HepG2 (cell line): Measurements from ENCODE around the gene FN1. TPM values are rescaled to one million over a fixed set of nuclear protein-coding genes. Genes with fewer than 3 reads are reported as not detected.
A peak's percentile ranks its signal among the peaks of the same experiment; 100 is the strongest.

ENCODE experiments used
- CEBPB ChIP-seq: IDR thresholded peaks from 2 replicates; pipeline ENCODE4 v1.6.1; 2011; ENCODE audit warnings: low read depth, low read length, improper control_type of control experiment, borderline replicate concordance
- CHCHD3 ChIP-seq: sonication (generic); formaldehyde crosslinking; IDR thresholded peaks from 2 replicates; pipeline ENCODE4 v1.8.0; 2022; ENCODE audit warnings: mild to moderate bottlenecking, missing genetic modification reagents, moderate library complexity
- KDM5A ChIP-seq: fragments of 200-600 bp; sonication (generic); IDR thresholded peaks from 2 replicates; pipeline ENCODE4 v1.7.0; 2018; ENCODE audit warnings: antibody characterized with exemption, mild to moderate bottlenecking, low read length, borderline replicate concordance
- MAZ ChIP-seq, 2 experiments: sonication (generic) in 1 of 2; formaldehyde crosslinking in 1 of 2; IDR thresholded peaks; 2 replicates each; pipeline versions ENCODE4 v1.5.0 to v1.6.1; 2012 to 2020; ENCODE audit warnings: low read depth in 2 of 2, mild to moderate bottlenecking in 2 of 2, borderline replicate concordance in 1 of 2, improper control_type of control experiment in 1 of 2, low read length in 1 of 2, missing genetic modification reagents in 1 of 2, moderate library complexity in 1 of 2
- MIER3 ChIP-seq: IDR thresholded peaks from 2 replicates; pipeline ENCODE4 v1.6.1; 2016; ENCODE audit warnings: missing compliant biosample characterization, borderline replicate concordance
- NFKB2 ChIP-seq: sonication (generic); formaldehyde crosslinking; IDR thresholded peaks from 2 replicates; pipeline ENCODE4 v1.4.0; 2020; ENCODE audit warnings: missing genetic modification reagents, borderline replicate concordance
- RNF2 ChIP-seq: fragments of 450-650 bp; conservative IDR thresholded peaks from 2 replicates; pipeline ENCODE4 v1.6.1; 2016; ENCODE audit warnings: low read depth
- TAF1 ChIP-seq: sonication (generic); formaldehyde crosslinking; IDR thresholded peaks from 2 replicates; pipeline ENCODE4 v1.4.0; 2020; ENCODE audit warnings: missing genetic modification reagents
- TCF12 ChIP-seq, 2 experiments: fragments of 450-650 bp in 1 of 2; sonication (generic) in 1 of 2; formaldehyde crosslinking in 1 of 2; IDR thresholded peaks; 2 replicates each; pipeline versions ENCODE4 v1.6.1 to v1.8.0; 2017 to 2022; ENCODE audit warnings: antibody characterized with exemption in 1 of 2, mild to moderate bottlenecking in 1 of 2, missing genetic modification reagents in 1 of 2, moderate library complexity in 1 of 2
- ZKSCAN8 ChIP-seq: IDR thresholded peaks from 2 replicates; pipeline ENCODE4 v1.6.1; 2016; ENCODE audit warnings: borderline replicate concordance, missing genetic modification reagents, missing compliant biosample characterization
- ZNF446 ChIP-seq: sonication (generic); formaldehyde crosslinking; IDR thresholded peaks from 2 replicates; pipeline ENCODE4 v1.5.0; 2020; ENCODE audit warnings: mild to moderate bottlenecking, missing genetic modification reagents
- polyA plus RNA-seq, 8 experiments: library from polyadenylated mRNA; depleted of rRNA in 3 of 8; stranded (reverse) in 7 of 8; unstranded in 1 of 8; fragments of >200 nt; fragmentation: Illumina TruSeq in 4 of 8; extraction: Trizol in 4 of 8; gene quantifications; 2 replicates each; pipeline versions ENCODE4 v1.2.1 to v1.2.3, GENCODE V29; 2011 to 2016; ENCODE audit warnings: low read depth in 4 of 8, missing spikeins in 1 of 8, mixed read lengths in 1 of 8; ENCODE audit not compliant: insufficient read depth in 1 of 8
- total RNA-seq, 5 experiments: library from RNA; depleted of rRNA; stranded (reverse); fragments of >200 nt; fragmentation: Illumina TruSeq; extraction: Trizol; gene quantifications; 2 replicates each; pipeline ENCODE4 v1.2.3, GENCODE V29; 2016; ENCODE audit warnings: low read depth in 1 of 5
- TF ChIP-seq, protein P1 (sequence below): sonication (generic); formaldehyde crosslinking; conservative IDR thresholded peaks from 2 replicates; pipeline ENCODE4 v1.8.0; 2022; ENCODE audit warnings: low read depth, missing genetic modification reagents
- TF ChIP-seq, protein P2 (sequence below): sonication (generic); formaldehyde crosslinking; IDR thresholded peaks from 2 replicates; pipeline ENCODE4 v1.5.1; 2020; ENCODE audit warnings: mild to moderate bottlenecking, moderate library complexity, missing genetic modification reagents
- TF ChIP-seq, protein P3 (sequence below): IDR thresholded peaks from 2 replicates; pipeline ENCODE4 v1.4.0; 2020; ENCODE audit warnings: mild to moderate bottlenecking, missing genetic modification reagents
- TF ChIP-seq, protein P4 (sequence below): sonication (generic); formaldehyde crosslinking; IDR thresholded peaks from 2 replicates; pipeline ENCODE4 v1.8.1; 2023; ENCODE audit warnings: mild to moderate bottlenecking, moderate library complexity, missing genetic modification reagents

The FN1 gene
- total and polyA plus RNA-seq, 2 of the 13 experiments (the other 11 are each of a cell fraction or from before 2014, with no cell fraction given), result 1,847 to 6,471 TPM

DNA sequence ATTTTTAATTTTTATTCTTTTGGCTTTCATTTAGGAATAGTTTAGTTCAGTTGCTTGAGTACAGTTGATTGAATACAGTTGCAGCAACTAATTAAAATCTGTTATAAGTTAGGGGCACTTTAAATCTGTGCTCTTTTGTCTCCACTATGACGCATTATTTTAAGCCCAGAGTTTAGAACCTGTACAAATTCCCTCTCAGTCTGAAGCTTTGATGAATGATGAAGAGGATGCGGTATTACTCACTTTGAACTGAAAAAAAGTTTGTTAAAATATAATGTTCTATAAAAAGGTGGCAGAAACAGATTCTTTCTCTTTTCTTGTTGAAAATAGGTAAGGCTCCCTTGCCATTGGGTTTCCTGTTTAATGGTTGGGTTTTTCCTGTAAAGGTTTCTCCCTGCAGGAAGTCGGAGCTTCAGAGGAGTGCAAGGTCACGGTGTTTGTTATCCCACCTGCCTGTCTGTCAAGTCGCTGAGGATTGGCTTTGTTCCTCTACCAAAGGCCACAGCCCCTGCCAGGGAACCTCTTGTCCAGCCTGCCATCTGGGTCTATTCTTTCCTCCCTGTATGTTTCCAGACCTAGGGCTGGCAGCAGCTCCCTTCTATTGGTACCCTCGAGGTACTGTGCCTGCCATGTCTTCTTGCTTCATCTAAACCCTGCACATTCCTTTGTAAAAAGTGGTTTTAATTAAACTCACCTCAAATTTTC is 43.8 kb upstream of the FN1 start (continued):
- TF ChIP-seq, protein P1, sequence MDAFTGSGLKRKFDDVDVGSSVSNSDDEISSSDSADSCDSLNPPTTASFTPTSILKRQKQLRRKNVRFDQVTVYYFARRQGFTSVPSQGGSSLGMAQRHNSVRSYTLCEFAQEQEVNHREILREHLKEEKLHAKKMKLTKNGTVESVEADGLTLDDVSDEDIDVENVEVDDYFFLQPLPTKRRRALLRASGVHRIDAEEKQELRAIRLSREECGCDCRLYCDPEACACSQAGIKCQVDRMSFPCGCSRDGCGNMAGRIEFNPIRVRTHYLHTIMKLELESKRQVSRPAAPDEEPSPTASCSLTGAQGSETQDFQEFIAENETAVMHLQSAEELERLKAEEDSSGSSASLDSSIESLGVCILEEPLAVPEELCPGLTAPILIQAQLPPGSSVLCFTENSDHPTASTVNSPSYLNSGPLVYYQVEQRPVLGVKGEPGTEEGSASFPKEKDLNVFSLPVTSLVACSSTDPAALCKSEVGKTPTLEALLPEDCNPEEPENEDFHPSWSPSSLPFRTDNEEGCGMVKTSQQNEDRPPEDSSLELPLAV (CRISPR knock-in tag), result no peak
- TF ChIP-seq NFKB2 (CRISPR knock-in tag), result no peak
- TF ChIP-seq, protein P2, sequence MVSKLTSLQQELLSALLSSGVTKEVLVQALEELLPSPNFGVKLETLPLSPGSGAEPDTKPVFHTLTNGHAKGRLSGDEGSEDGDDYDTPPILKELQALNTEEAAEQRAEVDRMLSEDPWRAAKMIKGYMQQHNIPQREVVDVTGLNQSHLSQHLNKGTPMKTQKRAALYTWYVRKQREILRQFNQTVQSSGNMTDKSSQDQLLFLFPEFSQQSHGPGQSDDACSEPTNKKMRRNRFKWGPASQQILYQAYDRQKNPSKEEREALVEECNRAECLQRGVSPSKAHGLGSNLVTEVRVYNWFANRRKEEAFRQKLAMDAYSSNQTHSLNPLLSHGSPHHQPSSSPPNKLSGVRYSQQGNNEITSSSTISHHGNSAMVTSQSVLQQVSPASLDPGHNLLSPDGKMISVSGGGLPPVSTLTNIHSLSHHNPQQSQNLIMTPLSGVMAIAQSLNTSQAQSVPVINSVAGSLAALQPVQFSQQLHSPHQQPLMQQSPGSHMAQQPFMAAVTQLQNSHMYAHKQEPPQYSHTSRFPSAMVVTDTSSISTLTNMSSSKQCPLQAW (CRISPR knock-in tag), result peak; percentile 58; the same call in 1 of the 2 replicates
- no peak for TF ChIP-seq MAZ (IDR thresholded peaks at IDR 0.05; ENCODE audit: borderline replicate concordance, low read depth, low read length)
- no peak for TF ChIP-seq MAZ (CRISPR knock-in tag; IDR thresholded peaks at IDR 0.05; ENCODE audit: low read depth)
- no peak for TF ChIP-seq CHCHD3 (CRISPR knock-in tag)
- peak; percentile 81; the same call in 1 of the 2 replicates for TF ChIP-seq ZKSCAN8
- no peak for TF ChIP-seq TAF1 (CRISPR knock-in tag)
- TF ChIP-seq, protein P3, sequence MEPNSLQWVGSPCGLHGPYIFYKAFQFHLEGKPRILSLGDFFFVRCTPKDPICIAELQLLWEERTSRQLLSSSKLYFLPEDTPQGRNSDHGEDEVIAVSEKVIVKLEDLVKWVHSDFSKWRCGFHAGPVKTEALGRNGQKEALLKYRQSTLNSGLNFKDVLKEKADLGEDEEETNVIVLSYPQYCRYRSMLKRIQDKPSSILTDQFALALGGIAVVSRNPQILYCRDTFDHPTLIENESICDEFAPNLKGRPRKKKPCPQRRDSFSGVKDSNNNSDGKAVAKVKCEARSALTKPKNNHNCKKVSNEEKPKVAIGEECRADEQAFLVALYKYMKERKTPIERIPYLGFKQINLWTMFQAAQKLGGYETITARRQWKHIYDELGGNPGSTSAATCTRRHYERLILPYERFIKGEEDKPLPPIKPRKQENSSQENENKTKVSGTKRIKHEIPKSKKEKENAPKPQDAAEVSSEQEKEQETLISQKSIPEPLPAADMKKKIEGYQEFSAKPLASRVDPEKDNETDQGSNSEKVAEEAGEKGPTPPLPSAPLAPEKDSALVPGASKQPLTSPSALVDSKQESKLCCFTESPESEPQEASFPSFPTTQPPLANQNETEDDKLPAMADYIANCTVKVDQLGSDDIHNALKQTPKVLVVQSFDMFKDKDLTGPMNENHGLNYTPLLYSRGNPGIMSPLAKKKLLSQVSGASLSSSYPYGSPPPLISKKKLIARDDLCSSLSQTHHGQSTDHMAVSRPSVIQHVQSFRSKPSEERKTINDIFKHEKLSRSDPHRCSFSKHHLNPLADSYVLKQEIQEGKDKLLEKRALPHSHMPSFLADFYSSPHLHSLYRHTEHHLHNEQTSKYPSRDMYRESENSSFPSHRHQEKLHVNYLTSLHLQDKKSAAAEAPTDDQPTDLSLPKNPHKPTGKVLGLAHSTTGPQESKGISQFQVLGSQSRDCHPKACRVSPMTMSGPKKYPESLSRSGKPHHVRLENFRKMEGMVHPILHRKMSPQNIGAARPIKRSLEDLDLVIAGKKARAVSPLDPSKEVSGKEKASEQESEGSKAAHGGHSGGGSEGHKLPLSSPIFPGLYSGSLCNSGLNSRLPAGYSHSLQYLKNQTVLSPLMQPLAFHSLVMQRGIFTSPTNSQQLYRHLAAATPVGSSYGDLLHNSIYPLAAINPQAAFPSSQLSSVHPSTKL (CRISPR knock-in tag), result peak; percentile 91
- no peak for TF ChIP-seq TCF12 (IDR thresholded peaks at IDR 0.05)
- TF ChIP-seq TCF12 (CRISPR knock-in tag; IDR thresholded peaks at IDR 0.05), result no peak
- TF ChIP-seq KDM5A, result no peak
- TF ChIP-seq, protein P4, sequence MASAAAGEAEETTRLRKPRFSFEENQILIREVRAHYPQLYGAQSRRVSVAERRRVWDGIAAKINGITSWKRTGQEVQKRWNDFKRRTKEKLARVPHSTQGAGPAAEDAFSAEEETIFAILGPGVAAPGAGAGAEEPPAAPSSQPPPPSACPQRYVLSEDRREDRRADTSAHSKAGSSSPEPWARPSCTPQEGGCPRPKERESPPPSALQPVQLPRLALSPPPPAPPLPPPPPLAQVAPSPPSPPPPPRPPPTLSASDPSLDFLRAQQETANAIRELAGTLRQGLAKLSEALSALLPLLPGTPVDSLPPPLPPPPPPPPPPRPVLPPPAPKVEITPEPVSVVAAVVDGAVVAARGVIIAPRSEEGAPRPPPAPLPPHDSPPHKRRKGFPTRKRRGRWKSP (CRISPR knock-in tag), result 0 out of 2 replicates have a peak, but pooled peaks have one; percentile 24
- TF ChIP-seq MIER3 (CRISPR knock-in tag), result peak; percentile 79; the same call in 1 of the 2 replicates
- no peak for TF ChIP-seq RNF2
- no peak for TF ChIP-seq CEBPB
- TF ChIP-seq ZNF446 (CRISPR knock-in tag), result no peak
